ENCODE results near the gene PRPF38B.

The PRPF38B gene

DNA sequence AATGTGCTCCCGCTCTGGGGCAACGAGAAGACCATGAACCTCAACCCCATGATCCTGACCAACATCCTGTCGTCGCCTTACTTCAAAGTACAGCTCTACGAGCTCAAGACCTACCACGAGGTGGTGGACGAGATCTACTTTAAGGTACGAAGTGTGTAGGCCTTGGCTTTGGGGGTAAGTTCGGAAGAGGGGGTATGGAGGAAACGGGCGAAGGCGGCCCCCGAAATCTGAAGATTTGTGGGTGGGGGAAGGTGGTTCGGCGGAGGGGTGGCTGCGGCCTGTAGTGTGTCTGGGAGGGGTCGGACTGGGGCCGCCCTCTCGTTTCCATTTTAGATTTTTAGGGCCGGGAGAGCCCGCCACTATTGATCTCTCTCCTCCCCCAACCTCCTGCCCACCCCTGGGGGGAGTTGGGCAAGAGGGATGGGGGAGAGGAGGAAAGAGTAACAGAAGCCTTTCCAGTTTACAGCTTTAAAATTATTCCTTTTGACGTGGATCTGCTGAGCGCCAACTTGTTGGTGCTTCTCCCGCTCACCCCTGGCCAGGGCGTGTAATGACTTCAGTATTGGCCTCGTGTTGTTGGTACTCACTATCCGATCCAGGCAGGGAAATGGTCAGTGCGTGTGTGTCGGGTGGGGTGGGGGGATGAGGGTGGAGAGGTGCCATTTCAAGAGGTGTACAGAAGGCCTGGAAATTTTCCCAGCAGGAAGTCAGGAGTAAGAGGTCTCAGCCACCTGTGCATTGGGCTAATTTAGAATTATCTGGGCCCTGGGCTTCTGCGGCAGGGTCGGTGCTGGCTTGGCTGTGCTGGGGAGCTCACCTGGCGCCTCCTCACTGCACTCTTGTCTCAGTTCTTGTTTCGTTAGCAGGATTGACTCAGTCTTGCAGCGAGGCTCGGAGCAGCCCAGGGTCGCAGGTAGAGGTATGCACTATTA lies 880 bp downstream of the PRPF38B start:
- no peaks in the 10 kb centered on the region for H3K27me3 ChIP-seq (ENCODE audit: low read depth, low read length)
- TF ChIP-seq EZH2phosphoT487 (IDR thresholded peaks at IDR 0.05; ENCODE audit: low read depth), result no peak
- TF ChIP-seq, protein P1, sequence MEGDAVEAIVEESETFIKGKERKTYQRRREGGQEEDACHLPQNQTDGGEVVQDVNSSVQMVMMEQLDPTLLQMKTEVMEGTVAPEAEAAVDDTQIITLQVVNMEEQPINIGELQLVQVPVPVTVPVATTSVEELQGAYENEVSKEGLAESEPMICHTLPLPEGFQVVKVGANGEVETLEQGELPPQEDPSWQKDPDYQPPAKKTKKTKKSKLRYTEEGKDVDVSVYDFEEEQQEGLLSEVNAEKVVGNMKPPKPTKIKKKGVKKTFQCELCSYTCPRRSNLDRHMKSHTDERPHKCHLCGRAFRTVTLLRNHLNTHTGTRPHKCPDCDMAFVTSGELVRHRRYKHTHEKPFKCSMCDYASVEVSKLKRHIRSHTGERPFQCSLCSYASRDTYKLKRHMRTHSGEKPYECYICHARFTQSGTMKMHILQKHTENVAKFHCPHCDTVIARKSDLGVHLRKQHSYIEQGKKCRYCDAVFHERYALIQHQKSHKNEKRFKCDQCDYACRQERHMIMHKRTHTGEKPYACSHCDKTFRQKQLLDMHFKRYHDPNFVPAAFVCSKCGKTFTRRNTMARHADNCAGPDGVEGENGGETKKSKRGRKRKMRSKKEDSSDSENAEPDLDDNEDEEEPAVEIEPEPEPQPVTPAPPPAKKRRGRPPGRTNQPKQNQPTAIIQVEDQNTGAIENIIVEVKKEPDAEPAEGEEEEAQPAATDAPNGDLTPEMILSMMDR (IDR thresholded peaks at IDR 0.05; ENCODE audit: low read depth, low read length), result no peak
- H3K36me3 ChIP-seq (replicated peaks; ENCODE audit: low read depth, low read length), result peaks cover 38% of the 10 kb centered on the region
- H3K4me3 ChIP-seq (ENCODE audit: low read length), result peak overlapping the region; percentile 99
- peaks cover 17% of the 10 kb centered on the region for H3K4me1 ChIP-seq (ENCODE audit: low read length)
- no peaks in the 10 kb centered on the region for H3K9me3 ChIP-seq (ENCODE audit: insufficient read depth, low read length)
- H2AFZ ChIP-seq (ENCODE audit: low read depth, low read length), result no peak overlapping the region
- H3K79me2 ChIP-seq (ENCODE audit: low read length), result peaks cover 61% of the 10 kb centered on the region
- H4K20me1 ChIP-seq (ENCODE audit: insufficient read depth, low read length), result peaks cover 33% of the 10 kb centered on the region
- H3K9ac ChIP-seq (ENCODE audit: low read length), result peak overlapping the region; percentile 94
- H3K27ac ChIP-seq (ENCODE audit: low read length), result peak overlapping the region; percentile 88
- H3K4me2 ChIP-seq (ENCODE audit: low read length), result peak overlapping the region; percentile 91

DNA sequence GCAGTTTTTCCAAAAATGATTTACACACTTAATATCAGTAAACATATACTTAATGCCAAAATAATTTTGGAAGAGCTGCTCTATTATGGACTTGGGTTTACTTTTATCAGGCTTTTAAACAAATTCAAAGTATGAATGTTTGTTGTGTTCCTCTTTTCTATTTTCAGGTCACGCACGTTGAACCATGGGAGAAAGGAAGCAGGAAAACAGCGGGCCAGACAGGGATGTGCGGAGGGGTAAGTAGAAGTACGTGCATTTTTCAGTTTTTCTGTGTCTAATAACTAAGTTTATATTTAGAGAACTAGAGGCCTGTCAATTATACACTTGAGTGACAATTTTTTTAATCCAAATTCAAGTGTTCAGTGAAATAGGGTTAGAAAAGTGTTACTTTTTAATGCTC lies 3.4 kb downstream of the PRPF38B start:
- Histone ChIP-seq H2AFZ (ENCODE audit: low read depth, low read length) (no peak overlapping the region), H3K27me3 (ENCODE audit: low read depth, low read length) (no peaks in the 10 kb centered on the region), H3K79me2 (ENCODE audit: low read length) (peaks cover 61% of the 10 kb centered on the region), H3K9me3 (ENCODE audit: insufficient read depth, low read length) (no peaks in the 10 kb centered on the region), H4K20me1 (ENCODE audit: insufficient read depth, low read length) (peaks cover 33% of the 10 kb centered on the region), H3K4me2 (ENCODE audit: low read length) (no peak overlapping the region), H3K4me3 (ENCODE audit: low read length) (no peak overlapping the region), H3K27ac (ENCODE audit: low read length) (no peak overlapping the region), H3K36me3 (replicated peaks; ENCODE audit: low read depth, low read length) (peaks cover 59% of the 10 kb centered on the region), H3K4me1 (ENCODE audit: low read length) (peaks cover 17% of the 10 kb centered on the region), H3K9ac (ENCODE audit: low read length) (no peak overlapping the region)
- TF ChIP-seq, protein P1 (IDR thresholded peaks at IDR 0.05; ENCODE audit: low read depth, low read length), result no peak
- no peak for TF ChIP-seq EZH2phosphoT487 (IDR thresholded peaks at IDR 0.05; ENCODE audit: low read depth)

DNA sequence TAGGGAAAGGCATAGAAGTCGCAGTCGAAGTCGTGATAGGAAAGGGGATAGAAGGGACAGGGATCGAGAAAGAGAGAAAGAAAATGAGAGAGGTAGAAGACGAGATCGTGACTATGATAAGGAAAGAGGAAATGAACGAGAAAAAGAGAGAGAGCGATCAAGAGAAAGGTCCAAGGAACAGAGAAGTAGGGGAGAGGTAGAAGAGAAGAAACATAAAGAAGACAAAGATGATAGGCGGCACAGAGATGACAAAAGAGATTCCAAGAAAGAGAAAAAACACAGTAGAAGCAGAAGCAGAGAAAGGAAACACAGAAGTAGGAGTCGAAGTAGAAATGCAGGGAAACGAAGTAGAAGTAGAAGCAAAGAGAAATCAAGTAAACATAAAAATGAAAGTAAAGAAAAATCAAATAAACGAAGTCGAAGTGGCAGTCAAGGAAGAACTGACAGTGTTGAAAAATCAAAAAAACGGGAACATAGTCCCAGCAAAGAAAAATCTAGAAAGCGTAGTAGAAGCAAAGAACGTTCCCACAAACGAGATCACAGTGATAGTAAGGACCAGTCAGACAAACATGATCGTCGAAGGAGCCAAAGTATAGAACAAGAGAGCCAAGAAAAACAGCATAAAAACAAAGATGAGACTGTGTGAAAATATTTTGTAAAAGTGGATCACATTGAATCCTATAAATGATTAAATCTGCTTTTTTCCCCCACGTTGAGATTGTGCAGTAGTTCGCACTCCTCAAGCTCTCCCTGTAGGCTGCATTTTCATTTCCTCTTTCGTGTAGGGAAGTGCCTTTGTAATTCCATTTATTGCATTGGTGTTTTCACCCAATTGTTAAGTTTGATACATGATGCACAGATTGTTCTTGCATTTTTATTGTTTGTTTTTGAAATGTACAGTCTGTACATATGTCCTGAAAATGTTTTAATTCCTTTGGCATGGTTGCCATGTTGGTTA lies 7.5 kb downstream of the PRPF38B start:
- H3K4me2 ChIP-seq (ENCODE audit: low read length), result no peak overlapping the region
- no peak overlapping the region for H2AFZ ChIP-seq (ENCODE audit: low read depth, low read length)
- H4K20me1 ChIP-seq (ENCODE audit: insufficient read depth, low read length), result peaks cover 21% of the 10 kb centered on the region
- no peak overlapping the region for H3K27ac ChIP-seq (ENCODE audit: low read length)
- H3K4me3 ChIP-seq (ENCODE audit: low read length), result no peak overlapping the region
- peaks cover 62% of the 10 kb centered on the region for H3K36me3 ChIP-seq (replicated peaks; ENCODE audit: low read depth, low read length)
- no peaks in the 10 kb centered on the region for H3K27me3 ChIP-seq (ENCODE audit: low read depth, low read length)
- H3K4me1 ChIP-seq (ENCODE audit: low read length), result peaks cover 3% of the 10 kb centered on the region
- no peaks in the 10 kb centered on the region for H3K9me3 ChIP-seq (ENCODE audit: insufficient read depth, low read length)
- peaks cover 22% of the 10 kb centered on the region for H3K79me2 ChIP-seq (ENCODE audit: low read length)
- no peak overlapping the region for H3K9ac ChIP-seq (ENCODE audit: low read length)
- TF ChIP-seq, protein P1 (IDR thresholded peaks at IDR 0.05; ENCODE audit: low read depth, low read length), result no peak
- no peak for TF ChIP-seq EZH2phosphoT487 (IDR thresholded peaks at IDR 0.05; ENCODE audit: low read depth)

Measured in OCI-LY3 (cell line).